ENCODE data around the gene ALDH2. TPM values are rescaled to one million over a fixed set of nuclear protein-coding genes. Genes with fewer than 3 reads are reported as not detected.
"Not testable (repeated sequence)": the region's sequence is repeated elsewhere in the genome, so short reads cannot be mapped to it uniquely, and the experiment has no call there.

The ALDH2 gene
- total and polyA plus RNA-seq, 2 donors (not counting 1 experiment from before 2014, with no cell fraction given): 27.7 to 53.7 TPM

DNA sequence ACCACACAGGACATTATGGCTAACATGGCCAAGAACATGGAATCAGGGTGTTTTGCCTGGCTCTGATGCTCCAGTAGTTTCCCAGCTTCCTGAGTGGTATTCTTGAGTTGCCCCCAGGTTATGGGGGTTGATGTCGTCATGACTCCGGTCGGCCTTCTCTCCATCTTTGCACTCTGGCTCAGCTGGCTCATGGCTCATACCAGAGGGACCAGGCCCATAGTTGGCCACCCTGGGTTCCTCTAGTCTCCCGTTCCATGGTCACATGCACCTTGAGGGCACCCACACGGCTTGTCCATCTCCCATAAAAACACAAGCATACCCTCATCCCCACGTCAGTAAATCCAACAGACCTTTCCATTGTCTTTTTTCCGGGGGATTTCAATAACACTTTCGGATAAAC lies 51.6 kb downstream of the ALDH2 start:
- Histone ChIP-seq H3K27ac (ENCODE audit: insufficient read depth, low read length) (no peak overlapping the region), H3K36me3 (ENCODE audit: control insufficient read depth, insufficient read depth, low read length) (no peaks in the 10 kb centered on the region), H2AFZ (ENCODE audit: low read length) (no peak overlapping the region), H3K4me1 (ENCODE audit: control insufficient read depth, extremely low read depth, insufficient read depth, low read length) (no peaks in the 10 kb centered on the region), H3K9ac (ENCODE audit: insufficient read depth, low read length) (no peak overlapping the region), H3K4me2 (ENCODE audit: extremely low read depth, insufficient read depth, low read length) (no peak overlapping the region), H4K20me1 (ENCODE audit: control insufficient read depth, extremely low read depth, insufficient read depth, low read length) (no peaks in the 10 kb centered on the region), H3K27me3 (ENCODE audit: control insufficient read depth, insufficient read depth, low read length) (peaks cover 4% of the 10 kb centered on the region), H3K9me3 (ENCODE audit: control insufficient read depth, insufficient read depth, low read depth, low read length) (no peaks in the 10 kb centered on the region), H3K79me2 (ENCODE audit: control insufficient read depth, insufficient read depth, low read length) (no peaks in the 10 kb centered on the region), H3K4me3 (replicated peaks in 1 of 4; ENCODE audit: control extremely low read depth in 1 of 4, insufficient read depth in 1 of 4, low read depth in 3 of 4, low read length in 4 of 4) (no peak overlapping the region)
- DNase-seq (ENCODE audit: low read depth in 2 of 2): no peak
- no peak for TF ChIP-seq EZH2 (IDR thresholded peaks at IDR 0.05; ENCODE audit: low read length, missing control alignments)
- TF ChIP-seq, protein P1, sequence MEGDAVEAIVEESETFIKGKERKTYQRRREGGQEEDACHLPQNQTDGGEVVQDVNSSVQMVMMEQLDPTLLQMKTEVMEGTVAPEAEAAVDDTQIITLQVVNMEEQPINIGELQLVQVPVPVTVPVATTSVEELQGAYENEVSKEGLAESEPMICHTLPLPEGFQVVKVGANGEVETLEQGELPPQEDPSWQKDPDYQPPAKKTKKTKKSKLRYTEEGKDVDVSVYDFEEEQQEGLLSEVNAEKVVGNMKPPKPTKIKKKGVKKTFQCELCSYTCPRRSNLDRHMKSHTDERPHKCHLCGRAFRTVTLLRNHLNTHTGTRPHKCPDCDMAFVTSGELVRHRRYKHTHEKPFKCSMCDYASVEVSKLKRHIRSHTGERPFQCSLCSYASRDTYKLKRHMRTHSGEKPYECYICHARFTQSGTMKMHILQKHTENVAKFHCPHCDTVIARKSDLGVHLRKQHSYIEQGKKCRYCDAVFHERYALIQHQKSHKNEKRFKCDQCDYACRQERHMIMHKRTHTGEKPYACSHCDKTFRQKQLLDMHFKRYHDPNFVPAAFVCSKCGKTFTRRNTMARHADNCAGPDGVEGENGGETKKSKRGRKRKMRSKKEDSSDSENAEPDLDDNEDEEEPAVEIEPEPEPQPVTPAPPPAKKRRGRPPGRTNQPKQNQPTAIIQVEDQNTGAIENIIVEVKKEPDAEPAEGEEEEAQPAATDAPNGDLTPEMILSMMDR (conservative IDR thresholded peaks at IDR 0.05 in 1 of 2, IDR thresholded peaks at IDR 0.05 in 1 of 2; ENCODE audit: low read depth in 1 of 2, low read length in 2 of 2): no peak

DNA sequence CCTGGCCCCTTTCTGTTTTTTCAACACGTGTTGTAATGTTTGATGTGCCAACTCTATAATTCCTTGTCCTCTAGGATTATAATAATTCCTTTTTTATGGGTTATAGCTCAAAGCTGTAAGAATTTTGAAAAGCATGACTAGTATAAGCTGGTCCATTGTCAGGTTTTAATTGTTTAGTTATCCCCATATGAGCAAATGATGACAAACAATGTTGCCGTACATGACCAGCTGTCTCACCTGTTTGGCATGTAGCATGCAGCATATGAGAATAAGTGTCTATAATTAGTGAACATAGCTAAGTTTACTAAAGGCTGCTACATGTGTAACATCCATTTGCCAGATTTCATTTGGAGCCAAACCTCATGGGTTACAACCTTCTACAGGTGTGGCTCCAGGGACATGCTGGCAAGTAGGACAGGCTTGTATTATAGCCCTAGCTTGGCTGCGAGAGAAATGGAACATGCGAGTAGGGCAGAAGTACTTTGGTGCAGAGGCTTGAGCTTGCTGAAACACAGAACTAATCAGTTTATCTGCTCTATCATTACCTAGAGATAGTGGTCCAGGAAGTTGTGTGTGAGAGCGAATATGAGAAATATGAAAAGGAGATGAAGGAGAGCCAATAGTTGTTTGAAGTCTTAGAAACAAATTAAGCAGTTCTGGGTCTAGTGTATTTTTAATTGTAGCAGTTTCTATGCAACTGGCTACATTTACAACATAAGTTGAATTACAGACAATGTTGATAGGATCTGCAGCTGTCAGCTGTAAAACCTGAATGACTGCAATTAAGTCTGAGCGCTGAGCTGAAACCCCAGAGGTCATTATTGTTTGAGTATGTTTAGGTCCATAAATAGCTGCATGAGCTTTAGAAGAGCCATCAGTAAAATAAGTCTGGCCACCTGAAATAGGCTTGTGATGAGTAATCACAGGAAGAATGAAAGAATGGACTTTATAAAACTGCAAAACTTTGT lies 52.7 kb downstream of the ALDH2 start:
- H3K36me3 ChIP-seq (ENCODE audit: control insufficient read depth, insufficient read depth, low read length): no peaks in the 10 kb centered on the region
- no peaks in the 10 kb centered on the region for H3K9me3 ChIP-seq (ENCODE audit: control insufficient read depth, insufficient read depth, low read depth, low read length)
- H3K4me1 ChIP-seq (ENCODE audit: control insufficient read depth, extremely low read depth, insufficient read depth, low read length): no peaks in the 10 kb centered on the region
- H3K27me3 ChIP-seq (ENCODE audit: control insufficient read depth, insufficient read depth, low read length): peaks cover 6% of the 10 kb centered on the region
- no peaks in the 10 kb centered on the region for H3K79me2 ChIP-seq (ENCODE audit: control insufficient read depth, insufficient read depth, low read length)
- peak in 1 of 2 donors; percentile 7 for DNase-seq (ENCODE audit: low read depth in 2 of 2)
- no peak for TF ChIP-seq EZH2 (IDR thresholded peaks at IDR 0.05; ENCODE audit: low read length, missing control alignments)
- TF ChIP-seq, protein P1 (conservative IDR thresholded peaks at IDR 0.05 in 1 of 2, IDR thresholded peaks at IDR 0.05 in 1 of 2; ENCODE audit: low read depth in 1 of 2, low read length in 2 of 2): no peak
- H3K9ac ChIP-seq (ENCODE audit: insufficient read depth, low read length): no peak overlapping the region
- no peaks in the 10 kb centered on the region for H4K20me1 ChIP-seq (ENCODE audit: control insufficient read depth, extremely low read depth, insufficient read depth, low read length)
- no peak overlapping the region for H3K27ac ChIP-seq (ENCODE audit: insufficient read depth, low read length)
- H2AFZ ChIP-seq (ENCODE audit: low read length): no peak overlapping the region
- no peak overlapping the region for H3K4me2 ChIP-seq (ENCODE audit: extremely low read depth, insufficient read depth, low read length)
- H3K4me3 ChIP-seq (replicated peaks in 1 of 4; ENCODE audit: control extremely low read depth in 1 of 4, insufficient read depth in 1 of 4, low read depth in 3 of 4, low read length in 4 of 4): no peak overlapping the region

DNA sequence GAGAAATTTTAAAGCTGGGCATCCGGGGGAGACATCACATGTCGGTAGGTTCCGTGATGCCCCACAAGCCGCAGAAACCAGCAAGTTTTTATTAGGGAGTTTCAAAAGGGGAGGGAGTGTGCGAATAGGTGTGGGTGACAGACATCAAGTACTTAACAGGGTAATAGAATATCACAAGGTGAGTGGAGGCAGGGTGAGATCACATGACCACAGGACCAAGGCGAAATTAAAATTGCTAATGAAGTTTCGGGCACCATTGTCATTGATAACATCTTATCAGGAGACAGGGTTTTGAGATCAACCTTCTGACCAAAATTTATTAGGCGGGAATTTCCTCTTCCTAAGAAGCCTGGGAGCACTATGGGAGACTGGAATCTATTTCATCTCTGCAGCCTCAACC lies 54.1 kb downstream of the ALDH2 start:
- H3K27me3 ChIP-seq (ENCODE audit: control insufficient read depth, insufficient read depth, low read length); H3K79me2 ChIP-seq (ENCODE audit: control insufficient read depth, insufficient read depth, low read length); H3K36me3 ChIP-seq (ENCODE audit: control insufficient read depth, insufficient read depth, low read length); DNase-seq (ENCODE audit: low read depth in 2 of 2); H3K4me2 ChIP-seq (ENCODE audit: extremely low read depth, insufficient read depth, low read length); H3K9me3 ChIP-seq (ENCODE audit: control insufficient read depth, insufficient read depth, low read depth, low read length); H4K20me1 ChIP-seq (ENCODE audit: control insufficient read depth, extremely low read depth, insufficient read depth, low read length); H3K27ac ChIP-seq (ENCODE audit: insufficient read depth, low read length); H2AFZ ChIP-seq (ENCODE audit: low read length); H3K4me3 ChIP-seq (replicated peaks in 1 of 4; ENCODE audit: control extremely low read depth in 1 of 4, insufficient read depth in 1 of 4, low read depth in 3 of 4, low read length in 4 of 4); H3K9ac ChIP-seq (ENCODE audit: insufficient read depth, low read length); H3K4me1 ChIP-seq (ENCODE audit: control insufficient read depth, extremely low read depth, insufficient read depth, low read length): not testable (repeated sequence)
